HFF-Myc (cell line): ENCODE measurements around the gene SORCS2.

Experiments used
- DNase-seq: peaks from one replicate; pipeline ENCODE4 v3.0.0-alpha.2; 2011; ENCODE audit warnings: low read depth; ENCODE audit errors: extremely low read depth
- H3K4me3 ChIP-seq: replicated peaks from 2 replicates; pipeline ENCODE4 v1.5.1; 2011; ENCODE audit warnings: low read depth, mild to moderate bottlenecking, control low read depth, low read length
- TF ChIP-seq, protein P1 (sequence below): IDR thresholded peaks from 2 replicates; pipeline ENCODE4 v1.5.1; 2012; ENCODE audit warnings: mild to moderate bottlenecking, low read depth, low read length, control low read depth; ENCODE audit errors: missing control alignments

Gene SORCS2

DNA sequence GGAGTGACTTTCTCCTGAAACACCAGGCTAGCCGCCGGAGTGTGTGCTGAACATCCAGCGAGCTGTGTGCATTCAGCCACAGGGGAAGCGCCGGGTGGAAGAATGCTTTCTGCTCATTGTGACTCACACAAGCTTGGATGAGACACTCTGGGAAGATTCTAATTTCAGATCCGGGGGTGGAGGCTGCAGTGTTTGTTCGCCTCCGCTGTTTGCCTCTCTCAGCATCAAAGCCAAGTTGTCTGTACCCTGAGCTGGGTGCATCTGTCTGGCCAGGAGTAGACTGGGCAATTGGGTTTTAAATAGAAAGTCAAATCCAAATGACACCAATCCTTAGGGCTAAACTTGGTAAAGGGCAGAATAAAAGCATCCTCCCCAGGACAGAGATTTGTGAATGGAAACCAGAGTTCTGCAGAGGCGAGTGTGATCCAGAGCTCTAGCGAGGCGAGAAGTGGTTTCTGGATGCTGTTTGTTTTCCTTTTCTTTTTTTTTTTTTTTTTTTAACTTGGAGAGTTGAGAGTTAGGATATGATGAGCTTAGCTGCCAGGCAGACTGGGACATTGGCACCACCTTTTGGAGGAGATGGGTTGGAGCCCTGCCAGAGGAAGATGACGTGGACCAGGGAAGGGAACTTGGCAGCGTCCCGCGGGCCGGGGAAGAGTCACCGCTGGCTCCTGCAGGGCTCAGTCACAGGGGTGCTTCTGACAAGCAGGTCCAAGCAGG, 438.4 kb downstream of the SORCS2 start:
- H3K4me3 ChIP-seq = peak overlapping the region; percentile 15; the same call in 1 of the 2 replicates
- peak; percentile 61 for DNase-seq
- TF ChIP-seq, protein P1, sequence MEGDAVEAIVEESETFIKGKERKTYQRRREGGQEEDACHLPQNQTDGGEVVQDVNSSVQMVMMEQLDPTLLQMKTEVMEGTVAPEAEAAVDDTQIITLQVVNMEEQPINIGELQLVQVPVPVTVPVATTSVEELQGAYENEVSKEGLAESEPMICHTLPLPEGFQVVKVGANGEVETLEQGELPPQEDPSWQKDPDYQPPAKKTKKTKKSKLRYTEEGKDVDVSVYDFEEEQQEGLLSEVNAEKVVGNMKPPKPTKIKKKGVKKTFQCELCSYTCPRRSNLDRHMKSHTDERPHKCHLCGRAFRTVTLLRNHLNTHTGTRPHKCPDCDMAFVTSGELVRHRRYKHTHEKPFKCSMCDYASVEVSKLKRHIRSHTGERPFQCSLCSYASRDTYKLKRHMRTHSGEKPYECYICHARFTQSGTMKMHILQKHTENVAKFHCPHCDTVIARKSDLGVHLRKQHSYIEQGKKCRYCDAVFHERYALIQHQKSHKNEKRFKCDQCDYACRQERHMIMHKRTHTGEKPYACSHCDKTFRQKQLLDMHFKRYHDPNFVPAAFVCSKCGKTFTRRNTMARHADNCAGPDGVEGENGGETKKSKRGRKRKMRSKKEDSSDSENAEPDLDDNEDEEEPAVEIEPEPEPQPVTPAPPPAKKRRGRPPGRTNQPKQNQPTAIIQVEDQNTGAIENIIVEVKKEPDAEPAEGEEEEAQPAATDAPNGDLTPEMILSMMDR = no peak

DNA sequence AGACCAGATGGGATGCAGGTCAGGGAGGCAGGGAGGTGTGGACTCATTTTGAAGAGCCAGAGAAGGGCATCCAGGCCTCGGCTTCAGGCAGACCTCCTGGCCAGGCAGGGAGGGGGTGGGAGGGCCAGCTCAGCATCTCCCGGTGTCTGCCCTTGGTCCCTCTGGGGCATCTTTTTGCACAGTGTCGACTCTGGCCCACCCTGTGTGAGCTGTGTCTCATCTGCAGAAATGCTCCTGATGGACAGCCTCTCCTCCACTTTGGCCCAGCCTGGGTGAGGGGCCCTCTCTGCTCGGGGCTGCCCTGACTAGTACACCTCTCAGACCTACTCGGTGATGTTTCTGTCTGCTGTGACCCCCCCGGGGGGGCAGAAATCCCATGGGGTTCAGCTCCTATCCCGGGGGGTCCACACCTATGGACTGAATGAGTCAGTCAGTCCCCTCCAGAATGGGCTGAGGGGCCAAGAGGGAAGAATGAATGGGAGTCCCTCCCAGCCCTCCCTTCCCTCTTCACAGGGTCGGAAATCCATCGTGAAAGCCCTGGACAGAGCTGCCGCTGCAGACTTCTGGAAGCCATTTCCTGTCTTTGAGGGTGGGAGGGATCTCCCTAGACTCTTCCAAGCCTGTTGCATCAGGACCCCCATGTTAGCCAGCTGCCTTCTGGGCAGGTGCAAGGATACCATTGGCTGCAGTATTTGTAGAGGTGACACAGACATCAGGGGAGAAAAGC, 439.1 kb downstream of the SORCS2 start:
- DNase-seq = no peak
- H3K4me3 ChIP-seq = peak overlapping the region; percentile 15; the same call in 1 of the 2 replicates
- TF ChIP-seq, protein P1 = no peak

DNA sequence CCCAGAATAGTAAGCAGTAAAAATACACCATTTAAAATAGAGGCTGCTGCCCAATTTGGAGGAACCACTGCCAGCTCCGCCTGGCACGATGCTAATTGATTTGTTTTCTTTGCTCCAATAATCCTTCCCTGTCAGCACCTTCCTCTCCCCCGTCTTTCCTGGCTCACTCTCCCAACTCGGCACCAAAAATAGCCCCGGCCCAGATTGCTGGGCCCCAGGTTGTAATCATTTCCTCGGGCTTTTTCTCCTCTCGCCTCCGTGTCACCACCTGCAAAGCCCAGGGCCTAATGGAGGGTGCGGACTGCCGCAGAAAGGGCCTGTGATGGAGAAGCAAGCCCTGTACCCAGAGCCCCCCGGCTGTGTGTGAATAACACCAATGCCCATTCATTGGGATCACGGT, 440.0 kb downstream of the SORCS2 start:
- H3K4me3 ChIP-seq = no peak overlapping the region
- no peak for DNase-seq
- TF ChIP-seq, protein P1 = no peak

DNA sequence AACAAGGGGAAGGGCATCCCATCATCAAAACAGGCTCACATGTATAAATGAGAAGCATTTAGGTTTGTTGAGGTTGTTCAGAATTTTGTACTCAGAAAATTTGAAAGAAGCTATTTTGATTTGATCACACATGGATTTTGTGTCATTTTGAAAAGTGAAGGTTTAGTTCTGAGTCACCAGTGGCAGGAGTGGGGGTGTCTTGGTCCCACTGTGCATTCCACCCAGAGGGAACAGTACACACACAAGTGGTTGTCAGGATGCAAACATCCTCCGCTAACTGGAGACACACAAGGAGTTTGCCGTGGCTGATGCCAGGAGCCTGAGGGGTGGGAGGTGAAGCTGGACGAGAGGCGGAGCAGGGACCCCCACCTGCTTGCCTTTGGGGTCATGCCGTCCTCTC, 440.6 kb downstream of the SORCS2 start:
- no peak for DNase-seq
- no peak overlapping the region for H3K4me3 ChIP-seq
- TF ChIP-seq, protein P1 = no peak

DNA sequence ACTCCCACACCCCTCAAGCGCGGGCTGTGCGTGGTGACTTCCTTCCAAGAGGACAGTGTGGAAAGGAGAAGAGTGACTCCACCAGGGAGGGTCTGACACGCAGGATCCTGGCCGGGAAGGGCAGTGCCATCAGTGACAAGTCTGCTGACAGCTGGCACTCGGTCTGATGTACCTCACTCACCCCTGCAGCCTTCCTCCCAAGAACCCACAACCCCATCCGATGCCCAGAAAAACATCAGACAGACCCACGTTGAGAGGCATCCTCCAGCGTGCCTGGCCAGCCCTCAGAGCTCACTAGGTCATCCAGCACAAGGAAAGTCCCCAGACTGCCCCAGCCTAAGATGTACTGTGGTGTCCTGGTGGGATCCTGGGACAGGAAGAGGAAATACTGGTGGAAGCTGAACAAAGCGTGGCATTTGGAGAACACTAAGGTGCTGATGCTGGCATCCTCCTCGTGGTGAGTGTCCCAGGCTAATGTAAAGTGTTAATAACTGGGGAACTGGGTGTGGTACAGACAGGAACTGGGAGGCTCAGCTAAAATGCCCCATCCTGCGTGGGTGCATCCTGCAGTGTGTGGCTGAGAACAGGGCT, 442.4 kb downstream of the SORCS2 start:
- no peak overlapping the region for H3K4me3 ChIP-seq
- no peak for DNase-seq

DNA sequence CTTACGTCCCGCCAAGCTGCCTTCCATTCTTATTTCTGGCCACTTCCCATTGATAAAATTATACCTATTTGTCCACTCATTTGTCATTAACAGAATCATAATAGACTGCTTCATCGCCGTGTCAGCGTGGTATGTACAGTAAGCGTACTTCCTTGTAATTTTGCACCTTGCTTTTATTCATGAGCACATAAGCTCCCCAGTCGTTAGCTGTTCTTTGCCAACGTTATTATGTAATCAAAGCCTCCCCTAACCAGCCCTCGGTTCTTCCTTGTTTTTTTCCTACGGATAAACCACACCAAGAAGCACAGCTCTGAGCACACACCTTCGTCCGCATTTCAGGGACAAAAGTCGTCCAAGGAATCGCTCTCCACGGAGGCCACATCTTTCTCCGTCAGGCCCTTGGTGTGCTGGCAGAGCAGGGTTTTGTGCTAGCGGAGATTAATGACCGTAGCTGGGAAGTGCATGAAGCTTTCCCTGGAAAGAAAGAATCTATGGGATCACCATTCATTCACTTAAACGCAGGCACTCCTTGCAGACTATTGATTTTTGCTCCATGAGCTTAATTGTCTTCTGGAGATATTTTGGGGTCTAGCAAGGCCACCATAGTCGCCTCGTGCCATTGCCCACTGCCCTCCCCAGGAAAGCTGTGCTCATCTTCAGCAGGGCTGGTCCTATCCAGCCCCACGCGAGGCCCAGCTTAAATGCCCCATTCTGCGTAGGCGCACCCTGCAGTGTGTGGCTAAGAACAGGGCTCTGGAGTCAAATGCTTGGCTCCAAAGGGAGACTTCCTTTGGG, 443.3 kb downstream of the SORCS2 start:
- no peak for DNase-seq
- no peak overlapping the region for H3K4me3 ChIP-seq
- TF ChIP-seq, protein P1 = no peak

More for the DNA sequence above, 442.4 kb downstream of the SORCS2 start:
- TF ChIP-seq, protein P1 = no peak
